Measurements from ENCODE around the gene PPP2R3B.

PPP2R3B gene

GRCh38 chrX:345020-345925, 41.4 kb downstream of the PPP2R3B start:
- no peak for DNase-seq (ENCODE audit: low read depth)
- H3K4me3 ChIP-seq (ENCODE audit: control insufficient read depth, low read depth, low read length) = no peak overlapping the region
- no peak for TF ChIP-seq CTCF (conservative IDR thresholded peaks at IDR 0.05; ENCODE audit: control insufficient read depth, insufficient read depth, low read depth, low read length)

GRCh38 chrX:344371-344901, 42.3 kb downstream of the PPP2R3B start:
- TF ChIP-seq CTCF (conservative IDR thresholded peaks at IDR 0.05; ENCODE audit: control insufficient read depth, insufficient read depth, low read depth, low read length) = no peak
- DNase-seq (ENCODE audit: low read depth) = no peak
- no peak overlapping the region for H3K4me3 ChIP-seq (ENCODE audit: control insufficient read depth, low read depth, low read length)

GRCh38 chrX:341541-342101, 45.1 kb downstream of the PPP2R3B start:
- H3K4me3 ChIP-seq (ENCODE audit: control insufficient read depth, low read depth, low read length) = no peak overlapping the region
- no peak for TF ChIP-seq CTCF (conservative IDR thresholded peaks at IDR 0.05; ENCODE audit: control insufficient read depth, insufficient read depth, low read depth, low read length)
- no peak for DNase-seq (ENCODE audit: low read depth)

- no peak overlapping the region for H3K4me3 ChIP-seq (ENCODE audit: control insufficient read depth, low read depth, low read length)
- DNase-seq (ENCODE audit: low read depth) = no peak
- TF ChIP-seq CTCF (conservative IDR thresholded peaks at IDR 0.05; ENCODE audit: control insufficient read depth, insufficient read depth, low read depth, low read length) = no peak
These were observed 45.9 kb downstream of the PPP2R3B start for GRCh38 chrX:340641-341423.

- DNase-seq (ENCODE audit: low read depth) = no peak
- TF ChIP-seq CTCF (conservative IDR thresholded peaks at IDR 0.05; ENCODE audit: control insufficient read depth, insufficient read depth, low read depth, low read length) = no peak
- no peak overlapping the region for H3K4me3 ChIP-seq (ENCODE audit: control insufficient read depth, low read depth, low read length)
These were observed 46.6 kb downstream of the PPP2R3B start for GRCh38 chrX:340121-340520.

GRCh38 chrX:338836-339400, 47.8 kb downstream of the PPP2R3B start:
- no peak overlapping the region for H3K4me3 ChIP-seq (ENCODE audit: control insufficient read depth, low read depth, low read length)
- TF ChIP-seq CTCF (conservative IDR thresholded peaks at IDR 0.05; ENCODE audit: control insufficient read depth, insufficient read depth, low read depth, low read length) = no peak
- no peak for DNase-seq (ENCODE audit: low read depth)

All from fibroblast of mammary gland (primary cell).